IMR-90 (cell line): ENCODE results near the gene PATJ. TPM values are rescaled to one million over a fixed set of nuclear protein-coding genes. Genes with fewer than 3 reads are reported as not detected.

Experiments used
- ATAC-seq: fragments of 200-7000 bp; cut with Tn5 transposase; 2 replicates; pipeline ENCODE4 v1.9.1; 2020; ENCODE audit warnings: low read depth, mild to moderate bottlenecking, moderate library complexity
- BruUV-seq: library from RNA; stranded (reverse); fragments of 400-500 nt; replicated peaks from 2 replicates; lab custom pipeline; 2021; lab: Mats Ljungman, UMichigan
- CTCF ChIA-PET: fragments of 300-600 bp; formaldehyde crosslinking; extraction: SDS; loops from one replicate; lab custom pipeline; 2021; ENCODE audit warnings: antibody characterized with exemption; lab: Yijun Ruan, JAX
- POLR2A ChIA-PET: fragments of 300-600 bp; sonication (Branson Sonifier 250); formaldehyde crosslinking; loops from one replicate; lab custom pipeline; 2022; ENCODE audit warnings: antibody characterized with exemption; ENCODE audit not compliant: unreplicated experiment; lab: Charles Lee
- DNase-seq: peaks from one replicate; pipeline ENCODE4 v3.0.0; 2013
- H2AFZ ChIP-seq: replicated peaks from 2 replicates; pipeline ENCODE3; 2013; ENCODE audit warnings: low read length, mild to moderate bottlenecking; ENCODE audit not compliant: poor library complexity
- H2AK5ac ChIP-seq: 2 replicates; pipeline ENCODE4 v1.6.1; 2013; ENCODE audit warnings: low read depth, low read length, inconsistent platforms
- H2AK9ac ChIP-seq: replicated peaks from 2 replicates; pipeline ENCODE3; 2013; ENCODE audit warnings: mild to moderate bottlenecking, low read depth, low read length, moderate library complexity; ENCODE audit not compliant: poor library complexity
- H2BK120ac ChIP-seq: 2 replicates; pipeline ENCODE4 v1.6.1; 2013; ENCODE audit warnings: low read depth, low read length, inconsistent platforms
- H2BK15ac ChIP-seq: 3 replicates; pipeline ENCODE4 v1.6.1; 2013; ENCODE audit warnings: low read depth, low read length, inconsistent platforms
- H2BK20ac ChIP-seq: 2 replicates; pipeline ENCODE4 v1.6.1; 2013; ENCODE audit warnings: low read depth, mild to moderate bottlenecking, inconsistent platforms, low read length, moderate library complexity
- H2BK5ac ChIP-seq: 2 replicates; pipeline ENCODE4 v1.6.1; 2013; ENCODE audit warnings: mild to moderate bottlenecking, low read depth, low read length, inconsistent platforms; ENCODE audit not compliant: poor library complexity, severe bottlenecking
- H3K14ac ChIP-seq: replicated peaks from 2 replicates; pipeline ENCODE4 v1.6.1; 2013; ENCODE audit warnings: low read depth, low read length, inconsistent platforms
- H3K18ac ChIP-seq: 2 replicates; pipeline ENCODE4 v1.6.1; 2013; ENCODE audit warnings: low read depth, low read length, control low read depth
- H3K23ac ChIP-seq: 2 replicates; pipeline ENCODE4 v1.6.1; 2013; ENCODE audit warnings: low read depth, low read length, inconsistent platforms
- H3K27ac ChIP-seq: 2 replicates; pipeline ENCODE4 v1.5.1; 2013; ENCODE audit warnings: mild to moderate bottlenecking, control low read depth, low read length; ENCODE audit not compliant: insufficient read depth
- H3K27me3 ChIP-seq: 2 replicates; pipeline ENCODE4 v1.6.1; 2013; ENCODE audit warnings: low read length; ENCODE audit not compliant: control insufficient read depth, insufficient read depth
- H3K36me3 ChIP-seq: 2 replicates; pipeline ENCODE4 v1.6.1; 2013; ENCODE audit warnings: low read length, mixed read lengths; ENCODE audit not compliant: control insufficient read depth, insufficient read depth
- H3K4ac ChIP-seq: 2 replicates; pipeline ENCODE4 v1.6.1; 2013; ENCODE audit warnings: low read depth, low read length, inconsistent platforms
- H3K4me1 ChIP-seq: 2 replicates; pipeline ENCODE4 v1.6.1; 2013; ENCODE audit warnings: low read length, mixed read lengths; ENCODE audit not compliant: control insufficient read depth, insufficient read depth
- H3K4me2 ChIP-seq: 2 replicates; pipeline ENCODE4 v1.6.1; 2013; ENCODE audit warnings: low read depth, mild to moderate bottlenecking, control low read depth, low read length, moderate library complexity
- H3K4me3 ChIP-seq: 2 replicates; pipeline ENCODE4 v1.5.1; 2013; ENCODE audit warnings: low read depth, mild to moderate bottlenecking, control low read depth, low read length, moderate library complexity; ENCODE audit not compliant: insufficient read depth
- H3K56ac ChIP-seq: 2 replicates; pipeline ENCODE4 v1.6.1; 2013; ENCODE audit warnings: low read length, inconsistent platforms; ENCODE audit not compliant: insufficient read depth; ENCODE audit errors: extremely low read depth
- H3K79me1 ChIP-seq, 2 experiments: 2 replicates each; pipeline ENCODE4 v1.6.1; 2013; ENCODE audit warnings: low read length in 2 of 2, inconsistent platforms in 1 of 2, low read depth in 1 of 2
- H3K9ac ChIP-seq: 2 replicates; pipeline ENCODE4 v1.6.1; 2013; ENCODE audit warnings: low read depth, low read length, control low read depth
- H3K9me1 ChIP-seq: 2 replicates; pipeline ENCODE4 v1.6.1; 2013; ENCODE audit warnings: low read length, inconsistent platforms; ENCODE audit not compliant: insufficient read depth
- H3K9me3 ChIP-seq: 2 replicates; pipeline ENCODE4 v1.6.1; 2013; ENCODE audit warnings: low read length; ENCODE audit not compliant: control insufficient read depth, insufficient read depth
- H4K20me1 ChIP-seq: 2 replicates; pipeline ENCODE4 v1.6.1; 2013; ENCODE audit warnings: low read length, inconsistent platforms; ENCODE audit not compliant: insufficient read depth
- H4K5ac ChIP-seq: 2 replicates; pipeline ENCODE4 v1.6.1; 2013; ENCODE audit warnings: mild to moderate bottlenecking, low read depth, low read length, control low read depth
- H4K8ac ChIP-seq, 2 experiments: 2 replicates each; pipeline ENCODE4 v1.6.1; 2013; ENCODE audit warnings: low read depth in 2 of 2, low read length in 2 of 2, control low read depth in 1 of 2, inconsistent platforms in 1 of 2
- H4K91ac ChIP-seq: 2 replicates; pipeline ENCODE4 v1.6.1; 2013; ENCODE audit warnings: low read depth, low read length, inconsistent platforms; ENCODE audit not compliant: insufficient read depth
- BHLHE40 ChIP-seq: fragments of 150-350 bp; IDR thresholded peaks from 2 replicates; pipeline ENCODE4 v1.6.1; 2016; ENCODE audit warnings: mild to moderate bottlenecking, low read depth, low read length
- CEBPB ChIP-seq: IDR thresholded peaks from 2 replicates; pipeline ENCODE4 v1.6.1; 2012; ENCODE audit warnings: low read depth, low read length, improper control_type of control experiment
- CHD1 ChIP-seq: IDR thresholded peaks from 2 replicates; pipeline ENCODE4 v1.6.1; 2012; ENCODE audit warnings: low read depth, low read length, improper control_type of control experiment
- FOS ChIP-seq: fragments of 150-350 bp; IDR thresholded peaks from 2 replicates; pipeline ENCODE4 v1.6.1; 2016; ENCODE audit warnings: low read depth, low read length
- MAFK ChIP-seq: IDR thresholded peaks from 2 replicates; pipeline ENCODE4 v1.6.1; 2012; ENCODE audit warnings: low read depth, low read length, improper control_type of control experiment
- MAZ ChIP-seq: IDR thresholded peaks from 2 replicates; pipeline ENCODE4 v1.6.1; 2012; ENCODE audit warnings: low read depth, mild to moderate bottlenecking, low read length, improper control_type of control experiment, moderate library complexity, borderline replicate concordance
- MXI1 ChIP-seq: IDR thresholded peaks from 2 replicates; pipeline ENCODE4 v1.6.1; 2012; ENCODE audit warnings: low read depth, mild to moderate bottlenecking, low read length, moderate library complexity, borderline replicate concordance
- NFE2L2 ChIP-seq: fragments of 150-350 bp; IDR thresholded peaks from 2 replicates; pipeline ENCODE4 v1.6.1; 2016; ENCODE audit warnings: low read depth, mild to moderate bottlenecking, low read length
- RAD21 ChIP-seq: IDR thresholded peaks from 2 replicates; pipeline ENCODE4 v1.6.1; 2012; ENCODE audit warnings: low read length, improper control_type of control experiment
- RCOR1 ChIP-seq: IDR thresholded peaks from 2 replicates; pipeline ENCODE4 v1.6.1; 2012; ENCODE audit warnings: mild to moderate bottlenecking, low read length, improper control_type of control experiment; ENCODE audit not compliant: insufficient replicate concordance
- RFX5 ChIP-seq: IDR thresholded peaks from 2 replicates; pipeline ENCODE4 v1.8.0; 2012; ENCODE audit warnings: low read depth, mild to moderate bottlenecking, low read length, moderate library complexity
- SMC3 ChIP-seq: fragments of 150-350 bp; IDR thresholded peaks from 2 replicates; pipeline ENCODE4 v1.6.1; 2016; ENCODE audit warnings: low read depth, mild to moderate bottlenecking, antibody characterized with exemption, low read length, moderate library complexity
- WGBS, 2 experiments: methylation state at CpG; one replicate each; pipeline versions ENCODE4 v1.1.5 to v1.1.7; 2013; ENCODE audit warnings: missing lambda C conversion rate in 2 of 2; ENCODE audit not compliant: insufficient read length in 1 of 2; ENCODE audit errors: extremely low coverage in 2 of 2; 5-methylcytosine and 5-hydroxymethylcytosine counted together
- dilution Hi-C: fragments of 300-500 bp; cut with HindIII; formaldehyde crosslinking; loops from one replicate; pipeline ENCODE4 v1.14.3; 2018; ENCODE audit warnings: low sequenced_read_pairs; ENCODE audit not compliant: unreplicated experiment
- in situ Hi-C: fragments of 300-500 bp; cut with MboI; formaldehyde crosslinking; loops from 3 replicates; pipeline ENCODE4 v1.14.3; 2019; ENCODE audit warnings: low sequenced_read_pairs, inconsistent platforms, mixed read lengths
- intact Hi-C: fragments of 100-400 bp; cut with micrococcal nuclease; formaldehyde crosslinking; loops from 2 replicates; pipeline ENCODE4 v1.10.0; 2022
- polyA plus RNA-seq, 3 experiments: library from polyadenylated mRNA; depleted of rRNA; stranded (reverse); fragments of >200 nt; gene quantifications; 2 replicates each; pipeline ENCODE4 v1.2.3, GENCODE V29; 2012; ENCODE audit warnings: low replicate concordance in 1 of 3
- total RNA-seq: library from RNA; depleted of rRNA; stranded (reverse); fragments of >200 nt; gene quantifications from 2 replicates; pipeline ENCODE4 v1.2.3, GENCODE V29; 2012
- TF ChIP-seq, protein P1 (sequence below): fragments of 150-350 bp; IDR thresholded peaks from 2 replicates; pipeline ENCODE4 v1.6.1; 2017; ENCODE audit warnings: mild to moderate bottlenecking, antibody characterized with exemption, low read length, low read depth
- TF ChIP-seq, protein P2 (sequence below): conservative IDR thresholded peaks from 2 replicates; pipeline ENCODE4 v1.5.1; 2012; ENCODE audit warnings: mild to moderate bottlenecking, low read depth, low read length, improper control_type of control experiment

Gene PATJ
- total and polyA plus RNA-seq, 2 of the 4 experiments (the other 2 are of a cell fraction): 2.0 to 3.4 TPM

DNA sequence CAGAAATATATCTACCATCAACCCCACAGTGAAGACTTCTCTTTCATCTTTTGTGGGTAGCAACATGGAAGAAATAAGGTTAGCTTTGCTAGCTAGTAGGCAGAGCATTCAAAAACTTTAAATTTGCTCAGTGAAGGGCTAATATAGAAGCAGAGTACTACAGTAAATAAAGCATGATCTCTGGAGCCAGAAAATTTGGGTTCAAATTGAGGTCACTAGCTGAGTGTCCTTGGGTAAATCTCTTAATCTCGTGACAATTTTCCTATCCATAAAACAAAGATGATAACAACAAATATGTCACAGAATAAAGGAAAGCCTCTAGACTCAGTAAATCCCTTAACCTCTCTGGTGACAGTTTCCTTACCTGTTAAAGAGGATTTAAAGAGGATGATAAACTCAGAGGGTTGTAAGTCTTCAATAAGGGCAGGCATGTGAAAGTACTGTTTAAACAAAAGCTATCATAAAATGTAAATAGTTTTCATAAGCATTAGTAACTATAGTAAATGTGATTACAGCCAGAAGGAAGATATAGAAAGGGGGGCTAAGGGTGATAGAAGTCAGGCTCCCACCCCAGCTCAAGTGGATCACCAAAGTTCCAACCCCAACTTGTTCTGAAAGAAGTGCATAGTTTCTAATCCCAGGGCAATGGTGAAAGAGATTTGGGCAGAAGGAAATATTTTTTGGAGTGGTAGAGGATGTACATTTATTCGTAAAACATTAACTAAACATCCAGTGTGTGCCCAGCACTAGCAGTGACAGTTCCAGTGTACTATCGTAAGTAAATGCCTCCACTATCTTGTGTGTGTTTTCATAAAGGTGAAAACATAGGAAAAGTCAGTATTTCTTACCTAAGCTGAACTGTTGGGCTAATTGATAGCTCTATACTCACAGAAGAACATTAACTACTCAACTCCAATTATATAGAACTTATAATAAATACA, 42.1 kb upstream of the PATJ start:
- no peak overlapping the region for H2AK5ac ChIP-seq
- no peaks in the 10 kb centered on the region for H4K20me1 ChIP-seq
- H4K91ac ChIP-seq: no peak overlapping the region
- no CpG with 5 or more reads among the region's 3 CpGs for WGBS, 2 experiments
- H2AK9ac ChIP-seq: no peak overlapping the region
- H2BK5ac ChIP-seq: no peak overlapping the region
- H3K9me3 ChIP-seq: no peaks in the 10 kb centered on the region
- no peak overlapping the region for H2AFZ ChIP-seq
- BruUV-seq: TSS peak; percentile 16
- H3K56ac ChIP-seq: no peak overlapping the region
- DNase-seq (no peak), ATAC-seq (peak; percentile 17; the same call in 1 of the 2 replicates)
- no peaks in the 10 kb centered on the region for H3K27me3 ChIP-seq
- no peak overlapping the region for H3K23ac ChIP-seq
- H2BK120ac ChIP-seq: no peak overlapping the region
- dilution Hi-C loops (no loop called here), intact Hi-C loops (no loop called here), in situ Hi-C loops (no loop called here)
- H3K9me1 ChIP-seq: no peaks in the 10 kb centered on the region
- no peak overlapping the region for H2BK20ac ChIP-seq
- ChIA-PET POLR2A (no interaction called here), CTCF (no interaction called here)
- 0 out of 2 replicates have a peak, but pooled peaks cover 3% of the 10 kb centered on the region for H3K4me1 ChIP-seq
- no peaks in the 10 kb centered on the region; a peak in 2 of 4 replicates for H3K79me1 ChIP-seq
- no peak overlapping the region for H3K18ac ChIP-seq
- H2BK15ac ChIP-seq: no peak overlapping the region
- no peak overlapping the region for H3K9ac ChIP-seq
- no peak overlapping the region; the same call in 1 of the 2 replicates for H3K27ac ChIP-seq
- peaks cover 18% of the 10 kb centered on the region for H3K36me3 ChIP-seq
- H4K8ac ChIP-seq: no peak overlapping the region
- no peak overlapping the region for H3K14ac ChIP-seq
- H3K4me2 ChIP-seq: no peak overlapping the region
- H4K5ac ChIP-seq: no peak overlapping the region
- no peak overlapping the region for H3K4me3 ChIP-seq
- no peak overlapping the region for H3K4ac ChIP-seq
- no peak for TF ChIP-seq SMC3
- no peak for TF ChIP-seq FOS
- no peak for TF ChIP-seq CHD1
- no peak for TF ChIP-seq CEBPB
- TF ChIP-seq, protein P1, sequence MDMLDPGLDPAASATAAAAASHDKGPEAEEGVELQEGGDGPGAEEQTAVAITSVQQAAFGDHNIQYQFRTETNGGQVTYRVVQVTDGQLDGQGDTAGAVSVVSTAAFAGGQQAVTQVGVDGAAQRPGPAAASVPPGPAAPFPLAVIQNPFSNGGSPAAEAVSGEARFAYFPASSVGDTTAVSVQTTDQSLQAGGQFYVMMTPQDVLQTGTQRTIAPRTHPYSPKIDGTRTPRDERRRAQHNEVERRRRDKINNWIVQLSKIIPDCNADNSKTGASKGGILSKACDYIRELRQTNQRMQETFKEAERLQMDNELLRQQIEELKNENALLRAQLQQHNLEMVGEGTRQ: no peak
- no peak for TF ChIP-seq NFE2L2
- TF ChIP-seq RAD21: no peak
- no peak for TF ChIP-seq RFX5
- TF ChIP-seq, protein P2, sequence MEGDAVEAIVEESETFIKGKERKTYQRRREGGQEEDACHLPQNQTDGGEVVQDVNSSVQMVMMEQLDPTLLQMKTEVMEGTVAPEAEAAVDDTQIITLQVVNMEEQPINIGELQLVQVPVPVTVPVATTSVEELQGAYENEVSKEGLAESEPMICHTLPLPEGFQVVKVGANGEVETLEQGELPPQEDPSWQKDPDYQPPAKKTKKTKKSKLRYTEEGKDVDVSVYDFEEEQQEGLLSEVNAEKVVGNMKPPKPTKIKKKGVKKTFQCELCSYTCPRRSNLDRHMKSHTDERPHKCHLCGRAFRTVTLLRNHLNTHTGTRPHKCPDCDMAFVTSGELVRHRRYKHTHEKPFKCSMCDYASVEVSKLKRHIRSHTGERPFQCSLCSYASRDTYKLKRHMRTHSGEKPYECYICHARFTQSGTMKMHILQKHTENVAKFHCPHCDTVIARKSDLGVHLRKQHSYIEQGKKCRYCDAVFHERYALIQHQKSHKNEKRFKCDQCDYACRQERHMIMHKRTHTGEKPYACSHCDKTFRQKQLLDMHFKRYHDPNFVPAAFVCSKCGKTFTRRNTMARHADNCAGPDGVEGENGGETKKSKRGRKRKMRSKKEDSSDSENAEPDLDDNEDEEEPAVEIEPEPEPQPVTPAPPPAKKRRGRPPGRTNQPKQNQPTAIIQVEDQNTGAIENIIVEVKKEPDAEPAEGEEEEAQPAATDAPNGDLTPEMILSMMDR: no peak
- no peak for TF ChIP-seq MAZ
- TF ChIP-seq BHLHE40: no peak
- no peak for TF ChIP-seq MXI1
- no peak for TF ChIP-seq RCOR1
- no peak for TF ChIP-seq MAFK
